NCI-H1092 (cell line): ENCODE measurements around the gene SLC9A3.

ENCODE experiments used
- DNase-seq: peaks from one replicate; lab custom pipeline; 2025; lab: John Stamatoyannopoulos, UW

SLC9A3 gene

DNA sequence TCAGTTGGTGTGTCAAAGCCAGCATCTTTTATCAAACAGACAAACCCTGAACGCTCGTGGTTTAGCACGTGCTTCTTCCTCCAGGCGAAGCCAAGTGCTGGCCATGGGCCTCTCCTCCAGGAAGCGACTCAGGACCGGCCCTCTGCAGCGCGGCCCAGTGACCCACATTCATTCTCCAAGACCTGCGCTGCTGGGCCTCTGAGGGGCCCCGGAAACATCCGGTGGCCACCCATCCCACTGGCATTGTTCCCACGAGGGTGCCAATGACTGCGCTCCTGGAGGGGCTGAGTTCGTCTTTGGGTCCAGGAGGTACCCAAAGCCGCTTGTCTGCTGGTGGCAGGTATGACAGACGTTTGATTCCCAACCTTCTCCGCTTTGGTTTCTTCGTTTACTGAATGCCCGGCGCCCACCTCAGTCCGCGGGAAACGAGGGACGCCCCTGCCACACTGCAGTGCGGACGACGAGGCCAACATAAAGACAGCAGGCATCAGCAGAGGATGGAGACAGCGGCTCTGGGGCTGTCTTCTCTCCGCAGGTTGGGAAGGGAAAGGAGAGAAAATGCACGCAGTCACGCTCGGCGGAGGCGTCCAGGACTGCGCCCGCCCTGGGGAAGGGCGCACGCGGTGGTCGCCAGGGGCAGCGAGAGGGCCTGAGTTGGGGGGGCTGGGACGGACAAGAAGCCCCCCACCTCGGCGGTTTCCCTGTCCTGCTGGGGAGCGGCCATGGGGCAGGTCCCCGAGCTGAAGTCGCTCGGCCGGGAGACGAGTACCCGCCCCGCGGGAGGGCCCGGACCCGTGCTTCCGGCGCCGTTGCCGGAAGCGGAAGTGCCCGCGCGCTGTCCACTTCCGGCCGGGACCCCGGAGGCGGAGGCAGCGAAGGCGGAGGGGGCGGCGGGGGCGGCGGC is 81.7 kb downstream of the SLC9A3 start, which contains the start of gene EXOC3:
TSS of gene EXOC3 (plus strand) at position 842 of the 904 bp plus-strand sequence. CDS start 3,030 bp downstream, outside the sequence.
- peak; percentile 61 for DNase-seq

DNA sequence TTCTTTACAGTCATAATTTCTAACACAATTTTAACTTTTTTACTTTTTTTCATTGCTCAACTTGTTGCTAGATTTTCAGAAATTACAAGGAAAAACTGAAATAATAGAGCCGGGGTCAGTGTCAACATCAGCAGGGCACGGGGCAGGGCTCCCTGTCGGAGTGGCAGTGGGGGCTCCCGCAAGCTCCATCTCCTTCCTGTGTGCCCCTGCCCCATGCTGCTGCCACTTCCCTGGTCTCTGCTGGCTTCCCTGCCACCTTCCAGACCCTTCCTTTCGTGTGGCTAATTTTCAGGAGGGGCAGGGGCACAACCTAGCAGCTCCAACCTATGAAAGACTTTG is 82.3 kb downstream of the SLC9A3 start:
- no peak for DNase-seq

DNA sequence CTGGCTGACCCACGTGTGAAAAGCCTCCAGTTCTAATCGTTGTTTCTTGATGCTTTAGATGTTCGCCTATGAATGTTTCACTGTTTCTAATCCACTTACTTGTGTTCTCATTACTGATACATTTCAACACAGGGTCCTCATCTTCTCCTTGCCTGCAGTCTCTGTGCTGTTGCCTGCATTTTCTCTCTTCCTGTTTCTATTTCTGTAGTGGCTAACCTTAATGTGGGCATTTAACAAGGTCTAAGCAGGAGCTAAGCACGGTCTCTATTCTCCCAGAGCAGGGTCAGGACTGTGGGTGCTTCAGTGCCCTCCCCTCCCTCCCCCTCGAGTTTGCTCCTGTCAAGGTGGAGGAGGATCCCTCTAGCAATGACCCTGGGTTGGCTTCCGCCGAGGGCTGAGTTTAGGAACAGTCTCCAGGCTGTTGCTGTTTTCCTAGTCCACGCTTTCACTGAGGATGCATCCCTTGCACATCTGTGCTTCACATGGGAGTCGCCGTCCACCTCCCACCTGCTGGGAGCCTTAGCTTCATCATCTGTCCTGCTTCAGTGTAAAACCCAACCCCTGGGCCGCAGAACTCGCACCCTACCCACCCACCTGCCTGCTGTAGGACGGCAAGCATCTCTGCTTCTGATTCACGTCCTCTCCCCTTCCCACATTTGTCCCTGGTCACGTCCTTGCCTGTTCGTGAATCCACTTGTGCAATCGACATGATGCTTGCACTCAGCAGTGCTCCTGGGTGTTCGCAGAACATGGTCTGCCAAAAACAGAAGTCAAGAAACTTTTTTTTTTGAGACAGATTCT is 83.6 kb downstream of the SLC9A3 start:
- DNase-seq, result no peak

DNA sequence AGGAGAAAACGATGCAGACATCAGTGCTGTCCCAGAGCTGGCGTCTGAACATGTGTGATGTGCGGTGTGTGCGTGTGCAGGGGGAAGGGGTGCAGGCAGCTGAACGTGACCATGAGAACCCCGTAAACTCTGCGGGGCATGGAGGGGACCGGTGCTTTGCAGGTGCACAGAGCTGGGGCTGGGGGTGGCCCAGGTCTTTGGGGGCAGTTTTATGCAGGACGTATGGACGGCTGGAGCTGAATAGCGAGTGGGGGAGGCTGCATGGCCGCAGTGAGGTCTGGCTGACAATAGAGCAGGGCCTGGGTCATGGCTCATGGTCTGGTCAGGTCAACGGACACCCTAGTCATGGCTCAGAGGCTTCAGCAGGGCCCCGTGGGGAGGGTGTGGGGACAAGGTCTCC is 84.6 kb downstream of the SLC9A3 start:
- DNase-seq, result no peak

DNA sequence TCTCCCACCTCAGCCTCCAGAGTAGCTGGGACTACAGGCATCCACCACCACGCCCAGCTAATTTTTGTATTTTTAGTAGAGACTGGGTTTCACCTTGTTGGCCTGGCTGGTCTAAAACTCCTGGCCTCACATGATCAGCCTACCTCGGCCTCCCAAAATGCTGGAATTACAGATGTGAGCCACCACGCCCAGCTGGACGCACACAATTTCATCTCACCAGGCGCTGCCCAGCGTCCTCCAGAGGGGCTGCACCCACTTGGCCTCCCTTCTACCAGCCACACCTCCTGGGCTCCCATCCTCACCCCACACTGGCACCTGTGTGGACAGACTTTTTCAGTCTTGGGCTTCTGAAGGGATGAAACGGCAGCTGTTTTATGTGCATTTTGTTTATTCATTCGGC is 85.1 kb downstream of the SLC9A3 start:
- DNase-seq, result no peak

DNA sequence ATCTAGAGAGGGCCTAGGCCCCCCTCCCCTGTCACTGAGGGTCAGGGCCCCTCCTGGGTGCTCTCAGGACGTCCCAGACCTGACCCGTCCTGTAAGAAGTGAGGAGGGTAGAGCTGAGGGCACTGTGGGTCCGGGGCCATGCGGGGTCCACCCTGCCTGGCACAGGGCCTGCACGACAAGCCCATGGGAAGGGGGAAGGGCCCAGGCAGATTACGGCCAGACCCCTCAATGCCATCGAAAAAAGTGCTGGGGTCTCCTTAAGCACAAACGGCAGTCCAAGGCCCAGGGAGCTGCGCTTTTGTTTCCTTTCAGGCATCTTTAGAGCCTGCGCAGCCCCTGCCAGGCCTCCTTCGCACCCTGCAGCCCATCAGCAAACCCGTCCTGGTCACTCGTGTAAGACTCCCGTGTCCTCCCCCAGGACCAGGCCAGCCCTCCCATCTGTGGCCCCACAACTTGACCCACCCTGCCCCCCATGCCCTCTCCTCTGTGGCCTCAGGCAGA is 85.7 kb downstream of the SLC9A3 start:
- no peak for DNase-seq

DNA sequence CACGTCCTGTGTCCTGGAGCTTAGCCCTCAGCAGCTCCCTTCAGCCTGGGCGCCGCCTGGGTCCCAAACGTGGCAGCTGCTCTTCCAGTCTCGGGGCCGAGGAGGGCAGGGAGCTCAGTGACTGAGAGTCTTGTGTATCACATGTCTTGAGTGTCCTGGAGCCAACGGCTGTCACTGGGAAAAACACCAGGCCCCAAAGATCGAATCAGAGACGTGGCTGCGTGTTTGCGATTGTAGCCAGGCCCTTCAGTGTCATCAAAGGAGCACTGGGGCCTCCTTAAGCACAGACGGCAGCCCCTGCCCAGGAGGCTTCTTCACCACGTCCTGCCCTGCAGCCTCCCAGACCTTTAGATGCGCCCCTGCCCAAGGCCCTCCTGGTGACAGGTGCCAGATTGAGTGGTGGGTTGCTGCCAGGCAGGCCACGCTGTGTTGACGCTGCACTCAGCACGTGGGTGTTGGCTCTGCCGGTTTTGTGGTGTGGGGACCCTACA is 86.9 kb downstream of the SLC9A3 start:
- no peak for DNase-seq

DNA sequence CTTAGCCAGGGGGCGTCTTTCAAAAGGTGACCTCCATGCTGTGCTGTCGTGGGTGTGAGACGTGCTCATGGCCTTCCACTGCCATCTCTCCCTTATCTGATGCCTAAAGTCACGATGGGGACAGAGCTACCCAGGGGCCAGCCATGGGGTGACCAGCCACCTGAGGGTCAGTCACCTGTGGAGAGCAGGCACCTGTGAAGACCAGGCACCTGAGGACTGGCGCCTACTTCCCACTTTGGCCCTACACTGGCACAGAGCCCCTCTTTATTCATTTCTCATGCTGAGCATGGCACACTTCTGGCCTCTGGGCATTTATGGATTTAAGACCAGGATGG is 87.6 kb downstream of the SLC9A3 start:
- no peak for DNase-seq

DNA sequence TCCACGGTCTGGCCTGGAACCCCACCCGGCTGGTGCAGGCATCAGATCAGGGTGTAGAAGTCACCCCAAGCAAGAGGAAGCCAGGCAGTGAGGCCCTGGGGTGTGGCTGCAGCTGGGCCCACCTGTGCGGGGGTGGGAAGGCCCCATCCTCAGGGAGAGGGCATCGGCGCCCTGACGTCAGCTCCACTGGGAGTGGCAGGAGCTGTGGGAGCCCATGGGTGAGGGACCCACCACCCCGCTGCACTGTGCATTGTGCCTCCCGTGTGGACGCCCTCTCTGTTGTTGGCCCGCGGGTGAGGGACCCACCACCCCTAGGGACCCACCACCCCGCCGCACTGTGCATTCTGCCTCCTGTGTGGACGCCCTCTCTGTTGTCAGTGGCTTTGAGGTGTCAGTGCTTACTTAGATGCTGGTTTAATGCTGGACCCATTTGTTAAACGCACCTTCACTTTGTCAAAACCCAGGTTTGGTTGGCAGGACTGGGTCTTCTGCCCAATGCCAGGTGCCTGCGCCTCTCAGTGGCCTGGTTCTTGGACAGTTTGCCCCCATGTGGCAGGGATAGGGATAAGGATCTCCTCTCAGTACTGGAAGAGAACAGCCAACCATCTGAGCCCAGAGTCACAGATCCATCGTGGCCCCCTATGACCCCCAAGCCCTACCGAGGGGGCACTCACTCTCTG is 88.1 kb downstream of the SLC9A3 start:
- DNase-seq, result no peak

DNA sequence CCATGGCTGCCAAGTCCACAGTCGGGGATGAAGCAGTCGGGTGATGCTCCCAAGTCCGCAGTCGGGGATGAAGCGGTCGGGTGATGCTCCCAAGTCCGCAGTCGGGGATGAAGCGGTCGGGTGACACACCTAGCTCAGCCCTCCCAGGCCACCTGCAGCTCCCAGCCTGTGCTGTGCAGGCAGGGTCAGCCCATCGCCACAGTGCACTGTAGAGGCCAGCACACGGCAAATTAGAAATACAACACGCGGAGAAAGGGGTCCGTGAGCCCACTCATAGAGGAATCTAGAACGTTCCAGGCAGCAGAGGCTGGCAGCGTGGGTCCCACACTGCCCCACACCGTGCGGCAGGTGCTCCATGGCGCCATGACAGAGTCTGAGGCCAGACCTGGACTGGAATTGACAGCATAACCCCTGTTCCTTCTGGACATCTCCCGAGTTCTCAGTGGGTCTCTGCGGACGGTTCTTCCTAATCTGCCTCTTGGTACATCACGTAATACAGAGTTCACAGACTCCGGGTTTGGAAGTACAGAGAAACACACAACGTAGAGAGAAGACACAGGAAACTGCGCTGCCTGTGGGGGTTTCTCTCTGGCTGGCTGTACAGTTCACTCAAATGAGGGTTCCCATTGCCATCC is 89.0 kb downstream of the SLC9A3 start:
- DNase-seq, result no peak

DNA sequence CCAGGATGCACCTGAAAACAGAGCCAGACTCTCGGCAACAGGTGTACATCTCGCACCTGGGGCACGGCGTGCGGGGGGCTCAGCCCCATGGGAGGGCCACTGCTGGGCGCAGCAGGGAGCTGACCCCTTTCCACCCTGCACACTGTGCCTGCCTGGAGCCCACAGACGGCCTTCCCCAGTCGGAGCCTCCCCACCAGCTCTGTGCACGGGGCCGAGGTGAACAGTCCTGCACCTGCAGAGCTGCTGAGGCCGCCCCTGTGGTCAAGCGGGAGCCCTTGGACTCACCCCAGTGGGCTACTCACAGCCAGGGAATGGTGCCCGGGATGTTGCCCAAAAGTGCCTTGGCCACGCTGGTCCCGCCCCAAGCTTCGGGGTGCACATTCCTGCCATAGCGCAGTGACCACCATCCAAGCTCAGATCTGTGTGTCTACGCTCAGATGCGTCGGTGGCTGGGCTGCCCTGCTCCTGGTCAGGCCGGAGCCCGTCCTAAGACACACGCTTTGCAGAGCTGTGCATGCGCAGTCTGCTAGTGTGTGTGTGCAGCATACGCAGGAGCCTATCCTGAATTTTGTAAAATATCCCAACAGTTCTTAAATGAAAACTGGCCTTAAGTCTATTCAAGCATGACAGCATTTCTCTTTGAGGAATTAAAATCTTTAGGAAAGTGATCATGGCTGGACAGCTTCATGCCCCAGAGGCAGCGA is 89.7 kb downstream of the SLC9A3 start:
- no peak for DNase-seq

DNA sequence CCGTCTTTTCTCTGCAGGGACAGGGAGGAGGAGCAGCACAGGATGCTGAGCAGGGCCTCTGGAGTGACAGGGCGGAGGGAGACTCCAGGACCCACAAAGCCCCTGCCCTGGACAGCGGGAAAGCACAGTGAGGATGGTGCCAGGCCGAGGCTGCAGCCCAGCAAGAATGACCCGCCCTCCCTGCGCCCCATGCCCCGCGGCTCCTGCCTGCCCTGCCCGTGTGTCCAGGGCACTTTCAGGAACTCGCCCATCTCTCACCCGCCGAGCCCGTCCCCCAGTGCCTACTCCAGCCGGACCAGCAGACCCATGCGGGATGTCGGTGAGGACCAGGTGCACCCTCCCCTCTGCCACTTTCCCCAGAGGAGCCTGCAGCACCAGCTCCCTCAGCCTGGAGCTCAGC is 90.4 kb downstream of the SLC9A3 start:
- DNase-seq, result no peak

DNA sequence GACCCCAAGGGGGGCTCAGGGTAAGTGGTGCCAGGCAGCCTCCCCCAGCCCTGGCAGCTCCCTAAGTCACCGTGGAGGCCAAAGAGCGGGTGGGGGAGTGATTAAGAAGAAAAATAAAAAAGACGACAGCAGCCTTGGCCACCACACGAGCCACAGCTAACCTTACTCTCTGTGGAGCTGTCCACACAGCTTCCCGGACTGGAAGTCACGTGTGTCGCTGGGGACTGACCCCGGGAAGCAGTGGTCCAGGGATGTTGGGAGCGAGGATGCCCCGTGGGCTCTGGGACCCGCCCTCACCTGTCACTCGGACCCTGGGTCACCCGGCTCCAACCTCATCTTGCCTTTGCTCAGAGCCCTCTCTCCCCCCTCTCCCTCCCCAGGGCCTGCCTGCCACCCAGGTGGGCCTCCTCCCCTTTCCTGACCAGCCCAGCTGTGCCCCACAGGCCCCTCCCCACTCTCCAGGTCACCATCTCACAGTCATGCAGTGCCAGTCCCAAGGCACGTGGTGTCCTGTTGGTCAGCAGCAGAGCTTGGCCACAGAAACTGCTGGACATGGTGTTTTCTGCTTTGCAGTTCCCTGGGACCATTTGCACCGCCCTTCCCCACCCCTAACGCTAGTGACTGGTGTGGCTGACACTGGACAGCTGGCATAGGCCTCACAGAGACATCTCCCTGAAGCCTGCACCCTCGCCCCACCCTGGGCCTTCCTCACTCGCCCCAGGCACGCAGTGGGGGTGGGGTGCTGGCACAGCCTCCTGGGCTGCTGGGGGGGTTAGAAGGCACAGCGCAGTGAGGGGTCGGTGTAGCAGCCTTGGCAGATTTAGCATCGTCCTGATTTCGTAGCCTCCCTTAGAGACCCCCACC is 91.1 kb downstream of the SLC9A3 start:
- DNase-seq, result no peak

DNA sequence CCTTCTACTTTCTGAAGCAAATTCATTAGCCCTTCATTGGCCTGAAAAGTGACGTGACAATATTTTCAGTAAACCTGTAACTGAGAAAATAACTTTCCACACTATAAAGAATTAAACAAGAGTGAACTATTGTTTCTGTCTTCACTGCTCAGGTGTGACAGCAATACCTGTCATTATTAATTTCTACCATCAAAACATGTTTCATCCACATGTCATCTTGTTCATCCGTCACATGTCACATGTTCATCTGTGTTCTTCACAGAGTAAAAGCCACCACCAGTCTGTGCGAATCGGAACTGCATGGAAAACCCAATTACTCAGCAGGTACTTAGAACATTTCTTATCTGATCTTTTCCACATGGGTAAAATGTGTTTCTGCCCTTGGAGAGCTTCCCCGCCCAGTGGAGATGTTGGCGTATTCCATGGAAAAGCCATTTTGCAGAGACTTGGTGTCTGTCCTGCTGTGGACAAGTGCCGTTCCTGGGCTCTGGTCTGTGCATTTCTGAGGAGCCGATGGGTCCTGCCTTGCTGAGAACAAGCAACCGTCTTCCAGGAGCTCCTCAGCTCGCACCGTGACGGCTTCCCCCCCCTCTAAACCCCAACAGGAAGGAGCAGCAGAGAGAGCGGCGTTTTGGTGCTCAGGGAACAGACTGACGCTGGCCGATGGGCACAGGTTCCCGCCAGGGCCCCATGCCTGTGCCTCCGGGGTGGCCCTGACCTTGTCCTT is 91.9 kb downstream of the SLC9A3 start:
- DNase-seq, result no peak

DNA sequence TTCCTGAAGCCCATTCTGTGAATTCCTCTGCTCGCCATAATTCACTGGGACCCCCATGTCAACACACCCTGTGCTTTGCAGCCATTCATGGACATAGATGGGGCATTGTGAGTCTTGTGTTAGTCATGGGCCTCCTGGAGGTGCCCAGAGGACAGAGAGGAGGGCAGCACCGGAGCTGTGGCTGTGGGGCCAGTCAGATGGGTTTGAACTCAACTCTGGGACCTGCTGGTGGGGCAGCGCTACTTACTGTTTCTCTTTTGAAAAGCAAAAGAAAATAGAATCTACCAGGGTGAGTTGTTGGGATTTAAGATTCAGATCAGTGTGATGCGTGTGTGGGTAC is 92.6 kb downstream of the SLC9A3 start:
- no peak for DNase-seq

DNA sequence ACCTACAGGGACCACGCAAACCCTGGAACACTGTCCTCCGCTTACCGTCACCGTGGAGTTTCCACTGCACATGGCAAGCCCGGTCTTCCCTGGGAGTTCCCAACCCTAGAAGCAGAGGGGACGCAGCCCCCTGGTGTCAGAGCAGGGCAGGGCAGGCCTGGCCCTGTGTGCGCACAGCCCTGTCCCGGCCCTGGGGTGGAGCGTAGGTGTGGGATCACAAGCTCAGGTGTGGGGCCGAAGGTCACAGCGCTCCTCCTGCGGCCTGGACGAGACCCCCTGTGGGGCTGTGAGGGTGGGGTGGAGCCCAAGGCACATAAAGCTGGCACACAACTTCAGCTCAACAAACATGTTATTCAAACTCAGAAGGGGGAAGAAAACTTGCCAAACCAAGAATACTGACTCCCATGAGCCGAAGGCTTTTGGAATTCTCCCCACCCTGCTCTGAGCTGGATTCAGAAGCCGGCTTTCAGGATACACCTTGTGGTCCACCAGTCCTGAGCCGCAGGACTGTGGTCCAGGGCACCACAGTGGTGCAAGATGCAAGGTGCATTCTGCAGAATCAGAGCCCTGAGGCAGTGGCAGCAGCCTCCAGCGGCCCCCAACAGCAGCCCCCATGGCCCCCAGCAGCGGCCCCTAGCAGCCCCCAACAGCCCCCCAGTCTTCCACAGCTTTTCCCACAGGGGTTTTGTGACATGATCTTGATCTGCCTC is 93.1 kb downstream of the SLC9A3 start:
- DNase-seq, result no peak

DNA sequence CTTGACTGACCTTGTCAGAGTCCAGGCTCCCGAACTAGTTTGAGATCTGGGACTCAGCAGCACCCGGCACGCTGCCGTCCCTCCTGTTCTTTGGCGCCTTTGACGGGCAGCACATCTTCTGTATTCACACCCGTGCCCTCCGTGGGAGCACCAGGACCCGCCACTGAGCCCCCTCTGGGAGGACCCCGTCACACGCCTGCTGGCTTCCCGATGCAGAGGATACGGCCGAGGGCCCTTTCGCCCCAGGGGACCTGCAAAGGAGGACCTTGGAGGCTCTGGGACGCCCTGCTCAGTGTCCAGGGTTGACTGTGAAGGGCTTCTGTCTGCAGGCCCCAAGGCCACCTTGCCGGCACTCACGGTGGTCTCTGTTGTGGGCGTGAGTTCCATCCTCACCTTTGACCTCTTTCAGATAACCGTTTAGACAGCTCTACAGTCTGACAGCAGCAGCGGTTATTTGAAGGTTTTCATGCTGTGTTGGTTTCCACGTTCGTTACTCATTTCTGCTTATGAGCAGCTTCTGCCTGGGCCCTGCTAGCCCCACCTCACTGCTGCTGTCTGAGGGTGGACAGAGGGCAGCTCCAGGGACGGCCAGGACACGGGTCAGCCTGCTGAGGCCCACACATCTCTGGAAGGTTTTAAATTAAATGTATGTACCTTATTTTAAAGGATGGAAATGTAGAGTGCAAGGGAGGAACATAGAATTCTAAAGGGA is 93.9 kb downstream of the SLC9A3 start:
- DNase-seq, result no peak

DNA sequence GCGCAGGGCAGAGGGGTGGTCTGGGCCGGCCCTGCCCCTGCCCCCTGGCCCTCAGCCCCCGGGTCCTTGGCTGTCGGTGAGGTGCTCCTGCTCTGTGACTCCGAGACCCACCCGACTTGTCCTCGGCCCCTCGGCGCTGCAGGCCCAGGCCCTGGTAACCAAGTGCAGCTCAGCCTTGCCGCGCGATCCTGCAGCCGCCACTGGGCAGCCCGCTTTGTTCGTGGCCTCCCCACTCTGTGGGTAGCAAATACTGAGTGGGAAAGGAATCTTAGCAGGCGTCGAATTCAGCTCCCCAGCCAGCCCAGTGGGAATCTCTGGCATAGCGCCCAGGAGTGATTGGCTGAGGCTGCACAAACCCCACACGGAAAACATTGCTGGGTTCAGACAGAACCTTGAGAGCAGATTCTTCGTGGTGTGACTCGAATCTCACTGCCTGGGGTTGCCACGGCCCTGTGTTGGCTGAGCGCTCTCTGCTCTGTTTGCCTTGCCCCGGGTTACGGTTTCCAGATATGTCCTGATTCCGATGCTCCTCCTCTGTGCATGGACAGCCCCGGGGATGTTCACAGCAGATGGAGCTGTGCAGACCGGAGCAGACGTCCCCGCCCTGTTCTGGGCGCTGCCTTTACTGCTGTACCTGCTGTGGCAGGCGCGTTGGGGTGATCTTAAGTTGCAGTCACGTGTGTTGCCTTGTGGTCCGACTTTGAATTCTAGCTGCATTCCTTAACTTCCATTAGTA is 94.6 kb downstream of the SLC9A3 start:
- no peak for DNase-seq
